Measurements from ENCODE around the gene USH1G.
"Not testable (repeated sequence)": the region's sequence is repeated elsewhere in the genome, so short reads cannot be mapped to it uniquely, and the experiment has no call there.

USH1G gene

DNA sequence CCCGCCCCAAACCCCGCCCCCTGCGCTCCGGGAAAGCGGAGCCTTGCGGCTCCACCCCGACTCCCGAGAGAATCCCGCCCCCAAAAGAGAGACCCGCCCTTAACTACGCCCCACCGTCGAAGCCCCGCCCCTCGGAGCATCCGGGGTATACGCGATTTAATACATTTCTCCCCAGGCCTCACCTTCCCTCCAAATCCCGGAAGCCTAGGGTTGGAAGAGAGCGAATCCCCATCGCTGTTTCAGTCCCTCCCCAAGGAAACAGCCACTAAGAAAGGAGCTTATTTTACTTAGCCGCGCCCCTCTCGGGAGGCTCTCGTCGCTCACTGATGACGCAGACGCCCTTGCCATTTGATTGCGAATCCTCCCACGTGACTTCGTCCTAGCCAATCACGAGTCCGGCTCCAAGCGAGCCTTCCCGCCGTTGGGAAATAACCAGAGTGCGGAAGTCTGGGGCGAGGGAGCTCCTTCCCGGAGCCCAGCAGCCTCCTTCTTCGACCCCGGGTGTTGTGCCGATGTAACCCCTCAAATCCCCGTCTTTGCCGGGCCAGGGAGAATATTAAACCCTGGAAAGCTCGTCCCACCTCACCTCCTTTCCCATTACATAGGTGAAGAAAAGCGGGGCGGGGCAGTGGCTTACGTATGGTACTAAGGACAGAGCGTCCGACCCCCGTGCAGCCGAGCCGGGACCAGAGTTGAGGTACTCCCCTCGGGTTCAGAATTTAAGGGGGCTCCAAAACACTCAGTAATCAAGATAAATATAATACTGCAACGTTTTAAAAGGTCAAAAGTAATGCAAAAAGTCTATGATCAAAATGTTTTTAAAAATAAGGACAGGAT, 49.8 kb downstream of the USH1G start:
- DNase-seq, result peak; percentile 93

DNA sequence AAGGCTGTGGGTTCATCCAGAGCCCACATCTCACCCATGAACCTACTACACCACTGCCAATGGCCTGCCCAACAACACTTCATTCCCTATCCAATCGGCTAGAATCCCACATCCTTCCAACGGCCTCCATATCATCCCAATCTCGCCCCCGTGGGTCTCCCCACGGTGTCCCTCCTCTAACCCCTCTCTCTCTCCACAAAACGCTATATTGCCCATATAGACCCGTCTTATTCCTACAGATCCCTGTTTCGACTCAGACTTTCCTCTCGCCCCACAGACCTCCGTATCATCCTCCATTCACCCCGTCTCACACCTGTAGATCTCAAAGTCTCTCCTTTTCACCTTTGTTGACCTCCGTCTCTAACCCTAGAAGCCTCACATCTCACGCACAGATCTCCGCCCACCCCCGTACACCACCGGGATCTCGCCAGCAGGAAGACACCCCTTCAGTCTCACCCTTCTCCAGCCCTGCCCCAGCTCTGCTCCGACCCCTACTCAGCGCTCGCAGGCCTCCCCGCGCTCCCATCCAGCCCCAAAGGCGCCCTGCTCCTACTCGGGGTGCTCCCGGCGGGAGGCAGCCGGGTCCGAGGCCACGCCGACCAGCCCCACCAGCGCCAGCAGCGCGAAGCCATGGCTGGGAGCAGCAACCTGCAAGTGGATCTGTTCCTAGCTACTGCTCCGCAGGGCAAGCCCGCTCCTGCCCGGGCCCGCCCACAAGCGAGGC, 50.6 kb downstream of the USH1G start, which contains the start of gene FDXR:
Gene FDXR, minus strand, starts transcription at position 682 of the 724 bp plus-strand sequence. Its CDS starts 50 bp downstream, at position 632.
- no peak for DNase-seq

DNA sequence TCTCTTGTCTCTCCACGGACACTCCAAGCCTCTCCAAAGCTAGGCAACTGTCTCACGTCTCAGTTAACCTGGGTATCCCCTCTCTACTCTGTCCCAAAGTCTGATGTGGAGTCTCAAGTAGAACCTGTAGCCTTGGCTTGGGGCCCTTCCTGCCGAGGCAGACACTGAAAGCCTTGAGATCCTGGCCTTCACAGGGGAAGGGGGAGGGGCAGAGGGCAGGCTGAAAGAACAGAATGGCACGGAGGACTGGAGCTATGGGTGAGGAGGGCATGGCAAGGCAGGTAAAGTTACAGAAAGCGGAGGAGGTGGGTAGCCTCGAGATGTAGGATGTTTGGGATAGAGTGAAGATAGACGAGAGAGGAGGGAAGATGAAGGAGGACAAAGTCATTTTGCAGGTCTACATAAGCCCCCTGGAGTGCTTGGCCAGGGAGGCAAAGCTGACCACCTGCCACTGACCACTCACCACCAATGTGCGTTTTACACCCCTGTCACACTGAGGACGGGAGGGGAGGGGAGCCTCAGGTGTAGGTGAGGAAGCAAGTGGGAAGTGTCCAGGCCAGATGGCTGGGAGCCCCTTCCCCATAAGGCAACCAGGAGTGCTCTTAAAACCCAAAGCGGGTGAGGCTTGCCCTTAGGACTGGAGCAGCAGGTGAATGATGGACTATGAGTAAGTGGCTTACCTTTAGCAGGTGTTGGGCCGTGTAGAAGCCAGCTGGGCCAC, 51.5 kb downstream of the USH1G start:
- no peak for DNase-seq

DNA sequence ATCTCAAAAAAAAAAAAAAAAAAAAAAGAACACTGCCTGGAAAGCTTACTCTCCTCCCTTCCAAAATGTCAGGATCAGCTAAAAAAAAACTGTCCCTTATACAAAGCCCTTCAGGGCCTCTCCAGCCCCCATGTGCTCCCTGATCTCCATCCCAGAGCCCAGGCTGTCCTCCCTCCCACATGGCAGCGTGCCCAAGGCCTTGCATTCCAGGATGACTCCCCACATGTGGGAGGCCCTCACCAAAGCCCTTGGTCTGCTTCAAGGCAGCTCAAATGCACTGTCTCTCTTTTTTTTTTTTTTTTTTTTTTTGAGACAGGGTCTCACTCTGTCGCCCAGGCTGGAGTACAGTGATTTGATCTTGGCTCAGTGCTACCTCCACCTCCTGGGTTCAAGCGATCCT, 52.5 kb downstream of the USH1G start:
- no peak for DNase-seq

DNA sequence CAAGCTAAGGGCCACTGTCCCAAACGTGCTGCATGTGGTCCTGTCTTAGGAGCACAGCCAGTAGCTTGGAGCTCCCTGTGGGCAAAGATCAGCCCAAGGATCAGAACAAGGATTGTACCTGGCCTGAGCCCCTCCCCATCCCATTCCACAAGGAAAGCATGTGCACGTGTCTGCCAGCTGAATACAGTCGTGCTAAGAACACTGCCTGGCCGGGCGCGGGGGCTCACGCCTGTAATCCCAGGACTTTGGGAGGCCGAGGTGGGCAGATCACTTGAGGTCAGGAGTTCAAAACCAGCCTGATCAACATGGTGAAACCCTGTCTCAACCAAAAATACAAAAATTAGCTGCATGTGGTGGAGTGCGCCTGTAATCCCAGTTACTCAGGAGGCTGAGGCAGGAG, 53.0 kb downstream of the USH1G start:
- DNase-seq, result not testable (repeated sequence)

DNA sequence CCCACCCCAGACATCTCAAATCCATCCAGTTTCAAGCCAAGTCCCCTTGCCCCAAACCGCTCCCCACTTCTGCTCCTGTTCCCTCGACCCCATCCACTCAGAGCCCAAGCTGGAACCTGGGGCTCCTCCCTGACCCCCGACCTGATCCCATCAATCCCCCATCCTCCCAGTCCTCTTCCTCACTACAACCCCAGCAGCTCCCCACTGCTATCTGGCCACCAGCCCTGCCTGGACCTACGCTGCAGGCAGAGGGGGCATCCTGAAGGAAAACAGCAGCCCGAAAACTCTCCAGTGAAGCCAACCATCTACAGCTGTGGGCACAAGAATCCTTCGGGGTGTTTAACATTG, 54.2 kb downstream of the USH1G start:
- DNase-seq, result no peak

DNA sequence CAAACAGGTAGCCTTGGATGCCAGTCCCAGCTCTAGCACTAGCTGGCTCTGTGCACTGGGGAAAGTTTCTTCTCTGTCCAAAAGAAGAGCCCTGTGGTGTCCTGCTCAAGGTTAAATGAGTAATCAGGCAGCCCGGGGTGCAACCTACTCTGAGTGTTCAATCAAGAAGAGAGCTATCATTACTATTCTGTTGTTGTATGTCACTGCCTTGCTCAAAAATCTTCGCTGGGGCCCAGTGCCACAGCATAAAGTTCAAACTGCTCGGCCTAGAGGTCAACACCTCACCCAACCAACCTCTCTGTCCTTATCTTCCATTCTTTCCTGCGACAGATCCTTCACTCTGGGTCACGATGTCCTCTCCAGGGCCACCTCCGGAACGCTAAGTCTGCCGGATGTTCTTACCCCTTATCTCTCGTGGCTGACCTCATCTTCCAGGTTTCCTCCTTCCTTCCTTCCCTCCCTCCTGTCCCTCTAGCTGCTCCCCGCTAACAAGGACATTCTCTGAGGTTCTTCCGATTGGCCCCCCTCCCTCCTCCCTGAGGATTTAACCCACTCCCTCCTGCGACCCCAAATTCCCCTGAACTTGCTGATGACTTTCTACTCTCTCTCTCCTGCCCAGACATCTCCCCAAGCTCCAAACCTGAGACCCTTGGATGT, 54.7 kb downstream of the USH1G start:
- DNase-seq, result no peak

DNA sequence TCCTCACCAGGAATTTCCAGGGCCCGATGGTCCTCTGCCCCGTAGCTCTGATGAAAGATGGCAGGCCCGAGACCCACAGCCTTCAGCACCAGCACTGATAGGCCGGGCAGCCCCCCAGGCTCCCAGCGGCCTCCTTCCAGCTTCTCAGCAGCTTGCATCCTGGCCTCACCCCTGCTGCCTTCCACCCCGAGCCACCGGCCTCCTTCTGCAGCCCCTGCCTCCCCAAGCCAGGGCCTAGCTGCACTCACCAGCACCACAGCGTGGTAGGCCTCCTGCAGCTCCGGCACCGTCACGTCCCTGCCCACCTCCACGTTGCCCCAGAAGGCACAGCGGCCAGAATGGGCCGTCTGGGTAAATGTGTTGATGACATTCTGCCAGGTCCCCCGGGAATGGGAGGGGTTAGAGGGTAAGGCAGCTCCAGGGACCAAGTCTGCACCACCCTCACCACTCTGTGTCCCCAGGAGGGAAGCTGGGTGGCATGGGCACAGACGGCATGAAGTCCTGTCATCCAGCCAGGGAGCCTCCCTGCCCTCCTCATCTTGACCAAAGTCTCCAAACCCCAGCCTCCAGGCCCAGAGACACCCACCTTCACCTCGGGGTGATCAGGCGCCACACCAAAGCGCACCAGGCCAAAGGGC, 56.7 kb downstream of the USH1G start:
- DNase-seq, result no peak

Data from activated gamma-delta T cell (primary cell).